Activated CD4-positive, alpha-beta T cell treated with anti-CD3 and anti-CD28 coated beads for 4 hours (primary cell): Measurements from ENCODE around the gene SPAG5.

Source experiments
- DNase-seq, 2 donors: peaks; one replicate each; pipeline ENCODE4 v3.0.0-alpha.2; 2020

The SPAG5 gene

DNA sequence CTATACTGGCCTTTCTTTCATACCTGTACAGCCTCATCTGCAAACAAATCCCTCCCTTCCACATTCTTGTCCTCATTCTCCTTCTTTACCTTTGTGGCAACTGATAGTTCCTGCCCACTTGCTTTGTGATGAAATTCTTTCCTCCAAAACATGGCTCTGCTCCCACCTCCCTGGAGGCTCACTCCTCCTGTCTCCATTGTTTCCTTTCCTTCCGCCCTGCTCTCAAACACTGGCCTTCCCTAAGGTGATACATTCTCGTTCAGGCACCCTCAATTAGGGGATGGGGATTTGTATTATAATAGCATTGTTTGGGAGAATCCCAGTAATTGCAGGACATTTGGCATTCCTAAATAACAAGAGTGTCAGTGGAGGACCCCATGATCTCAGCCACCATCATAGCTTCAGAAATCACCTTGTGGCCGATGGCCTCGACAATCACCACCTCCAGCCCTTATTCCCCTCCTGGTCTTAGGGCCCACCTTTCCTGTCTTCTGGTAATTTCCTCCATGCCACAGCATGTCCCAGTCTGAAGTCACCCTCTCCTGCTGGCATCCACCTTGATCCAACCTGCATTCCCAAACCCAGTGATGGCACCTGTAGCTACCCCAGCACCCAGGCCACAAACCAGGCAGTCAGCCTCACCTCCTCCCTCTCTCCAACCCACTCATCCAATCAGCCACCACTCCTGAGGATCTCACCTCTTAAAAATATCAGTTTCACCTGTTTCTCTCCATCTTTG, 54.3 kb downstream of the SPAG5 start:
- no peak for DNase-seq

DNA sequence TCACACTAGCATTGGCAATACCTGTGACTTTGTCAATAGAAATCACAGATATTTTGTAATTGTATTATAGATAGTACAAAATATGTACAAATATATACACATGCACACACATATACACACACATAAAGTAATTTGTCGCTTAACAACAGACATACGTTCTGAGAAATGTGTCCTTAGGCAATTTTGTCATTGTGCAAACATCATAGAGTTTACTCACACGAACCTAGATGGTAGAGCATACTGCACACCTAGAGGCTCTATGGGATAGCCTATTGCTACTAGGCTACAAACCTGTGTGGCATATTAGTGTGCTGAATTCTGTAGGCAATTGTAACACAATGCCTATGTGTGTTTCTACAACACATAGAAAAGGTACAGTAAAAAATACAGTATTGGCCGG, 57.4 kb downstream of the SPAG5 start:
- no peak for DNase-seq

DNA sequence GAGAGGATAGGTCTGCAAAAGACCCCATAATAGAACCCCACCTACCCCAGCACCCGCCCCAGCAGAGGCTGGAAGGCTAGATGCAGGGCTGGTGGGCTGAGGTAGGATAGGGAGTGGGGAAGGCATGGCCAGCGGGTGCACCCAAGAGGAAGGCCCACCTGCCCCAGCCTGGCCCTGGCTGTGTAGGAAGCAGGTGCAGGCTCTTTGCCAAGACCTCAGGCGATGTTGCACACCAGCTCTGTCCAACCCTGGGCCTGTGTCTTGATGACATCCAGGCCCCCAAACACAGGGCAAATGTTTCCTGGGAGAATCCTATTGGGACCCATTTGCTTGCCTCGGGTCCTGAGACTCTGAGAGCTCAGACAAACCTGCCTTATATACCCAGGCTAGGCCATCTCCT, 58.6 kb downstream of the SPAG5 start:
- no peak for DNase-seq

DNA sequence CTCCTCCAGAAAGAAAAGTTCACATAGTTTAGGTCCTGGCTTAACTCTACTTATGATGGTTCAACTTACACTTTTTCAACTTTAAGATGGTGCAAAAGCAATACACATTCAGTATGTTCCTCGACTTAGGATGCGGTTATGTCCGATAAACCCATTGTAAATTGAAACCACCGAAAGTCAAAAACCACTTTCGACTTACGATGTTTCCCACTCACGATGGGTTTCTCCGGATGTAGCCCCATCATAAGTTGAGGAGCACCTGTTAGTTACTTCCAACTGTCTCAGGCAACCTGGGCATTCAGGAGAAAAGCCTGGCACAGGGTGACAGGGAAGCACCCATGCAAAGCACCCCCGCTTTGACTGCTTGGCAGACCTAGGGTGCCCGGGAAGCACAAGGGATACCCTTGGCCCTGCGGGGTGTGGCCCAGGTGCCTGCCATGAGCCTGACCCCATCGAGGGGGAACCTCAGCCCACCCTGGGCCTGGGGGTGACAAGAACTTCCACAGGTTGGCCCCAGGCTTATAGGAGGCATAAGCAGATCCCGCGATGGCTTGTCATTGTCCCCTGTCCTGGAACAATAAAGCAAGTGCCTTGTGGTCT, 60.4 kb downstream of the SPAG5 start:
- DNase-seq = no peak

DNA sequence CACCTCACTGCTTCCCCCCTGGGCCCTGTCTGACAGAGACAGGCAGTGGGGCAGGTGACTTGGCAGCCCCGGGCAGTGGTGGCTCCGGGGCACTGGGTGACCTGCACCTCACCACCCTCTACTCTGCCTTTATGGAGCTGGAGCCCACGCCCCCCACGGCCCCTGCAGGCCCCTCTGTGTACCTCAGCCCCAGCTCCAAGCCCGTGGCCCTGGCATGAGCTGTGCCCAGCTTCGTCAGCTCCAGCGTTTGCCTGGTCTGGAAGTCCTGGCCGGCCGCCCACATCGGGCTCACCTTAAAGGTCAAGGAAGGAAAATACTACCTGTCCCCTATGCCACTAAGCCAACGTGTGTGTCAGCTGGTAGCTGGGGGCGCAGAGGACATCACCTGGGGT, 61.6 kb downstream of the SPAG5 start:
- no peak for DNase-seq

DNA sequence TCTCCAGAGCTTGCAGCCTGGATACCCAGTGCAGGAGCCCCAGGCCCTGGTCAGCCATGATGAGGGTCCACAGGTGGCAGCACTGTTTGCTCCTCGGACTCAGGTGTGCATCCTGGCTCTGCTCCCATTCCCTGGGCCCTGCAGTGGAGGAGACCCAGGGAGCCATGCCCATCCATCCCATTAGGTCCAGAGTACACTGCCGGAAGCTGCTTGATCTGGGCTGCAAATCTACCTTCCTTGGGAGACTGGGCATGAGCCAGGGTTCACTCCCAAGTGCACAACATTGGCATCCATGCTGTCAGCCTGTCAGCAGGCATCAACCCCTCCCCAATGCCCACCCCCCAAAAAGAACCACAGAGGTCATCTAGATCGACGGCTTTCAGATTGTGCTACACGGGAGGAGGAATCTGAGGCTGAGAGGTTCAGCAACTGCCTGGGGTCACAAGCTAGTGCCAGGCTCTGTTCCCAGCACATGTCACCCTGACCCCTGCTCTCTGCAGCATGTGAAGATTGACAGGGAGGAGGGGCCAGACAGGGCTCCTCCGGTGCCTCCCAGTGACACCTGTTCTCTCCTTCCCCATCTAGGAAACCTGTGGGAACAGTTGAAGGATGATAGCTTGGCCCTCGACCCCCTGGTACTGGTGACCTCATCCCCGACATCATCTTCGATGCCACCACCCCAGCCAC, 62.1 kb downstream of the SPAG5 start:
- no peak for DNase-seq

DNA sequence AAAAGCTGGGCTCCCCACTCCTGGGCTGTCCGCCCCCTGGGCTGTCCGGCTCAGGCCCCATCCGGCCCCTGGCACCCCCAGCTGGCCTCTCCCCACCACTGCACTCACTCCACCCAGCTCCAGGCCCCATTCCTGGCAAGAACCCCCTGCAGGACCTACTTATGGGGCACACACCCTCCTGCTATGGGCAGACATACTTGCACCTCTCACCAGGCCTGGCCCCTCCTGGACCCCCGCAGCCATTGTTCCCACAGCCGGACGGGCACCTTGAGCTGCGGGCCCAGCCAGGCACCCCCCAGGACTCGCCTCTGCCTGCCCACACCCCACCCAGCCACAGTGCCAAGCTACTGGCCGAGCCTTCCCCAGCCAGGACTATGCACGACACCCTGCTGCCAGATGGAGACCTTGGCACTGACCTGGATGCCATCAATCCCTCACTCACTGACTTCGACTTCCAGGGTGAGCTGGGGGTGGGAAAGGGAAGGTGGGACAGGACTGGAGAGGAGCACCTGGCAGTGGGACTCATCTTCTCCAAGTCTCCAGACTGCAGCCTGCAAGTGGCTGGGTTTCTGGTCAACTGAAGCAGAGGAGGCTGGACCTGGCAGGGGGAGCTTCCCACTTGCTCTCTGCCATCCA, 64.0 kb downstream of the SPAG5 start:
- no peak for DNase-seq

DNA sequence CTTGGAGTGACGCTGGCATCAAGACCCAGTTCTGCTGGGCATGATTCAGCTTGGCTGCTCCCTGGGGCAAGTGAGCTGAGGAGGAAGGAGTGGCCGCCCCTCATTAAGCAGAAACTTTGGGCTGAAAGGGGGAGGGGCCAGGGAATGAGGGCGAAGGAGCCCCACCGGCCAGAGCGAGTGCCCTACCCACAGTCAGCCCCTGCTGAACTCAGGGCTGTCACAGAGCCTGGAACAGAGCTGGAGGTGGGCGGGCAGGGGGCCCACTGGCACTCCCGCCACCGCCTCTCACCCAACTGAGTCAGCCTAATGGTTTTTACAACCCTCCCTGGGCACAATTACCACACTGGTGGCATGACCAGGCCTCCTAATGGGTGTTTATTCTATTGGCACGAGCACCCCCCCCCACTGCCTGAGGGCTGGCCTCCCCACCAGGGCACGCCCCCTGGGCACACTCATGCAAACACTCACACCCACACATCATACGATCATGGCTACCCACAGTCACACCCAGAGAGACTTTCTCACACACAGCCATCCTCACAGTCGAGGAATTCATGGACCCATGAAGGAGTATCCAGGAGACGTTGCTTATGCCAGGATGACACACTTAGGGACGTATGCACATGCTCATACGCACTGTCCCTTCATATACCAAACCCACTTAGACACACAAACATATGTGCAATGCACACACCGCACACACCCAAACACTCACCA, 65.6 kb downstream of the SPAG5 start:
- DNase-seq = no peak

DNA sequence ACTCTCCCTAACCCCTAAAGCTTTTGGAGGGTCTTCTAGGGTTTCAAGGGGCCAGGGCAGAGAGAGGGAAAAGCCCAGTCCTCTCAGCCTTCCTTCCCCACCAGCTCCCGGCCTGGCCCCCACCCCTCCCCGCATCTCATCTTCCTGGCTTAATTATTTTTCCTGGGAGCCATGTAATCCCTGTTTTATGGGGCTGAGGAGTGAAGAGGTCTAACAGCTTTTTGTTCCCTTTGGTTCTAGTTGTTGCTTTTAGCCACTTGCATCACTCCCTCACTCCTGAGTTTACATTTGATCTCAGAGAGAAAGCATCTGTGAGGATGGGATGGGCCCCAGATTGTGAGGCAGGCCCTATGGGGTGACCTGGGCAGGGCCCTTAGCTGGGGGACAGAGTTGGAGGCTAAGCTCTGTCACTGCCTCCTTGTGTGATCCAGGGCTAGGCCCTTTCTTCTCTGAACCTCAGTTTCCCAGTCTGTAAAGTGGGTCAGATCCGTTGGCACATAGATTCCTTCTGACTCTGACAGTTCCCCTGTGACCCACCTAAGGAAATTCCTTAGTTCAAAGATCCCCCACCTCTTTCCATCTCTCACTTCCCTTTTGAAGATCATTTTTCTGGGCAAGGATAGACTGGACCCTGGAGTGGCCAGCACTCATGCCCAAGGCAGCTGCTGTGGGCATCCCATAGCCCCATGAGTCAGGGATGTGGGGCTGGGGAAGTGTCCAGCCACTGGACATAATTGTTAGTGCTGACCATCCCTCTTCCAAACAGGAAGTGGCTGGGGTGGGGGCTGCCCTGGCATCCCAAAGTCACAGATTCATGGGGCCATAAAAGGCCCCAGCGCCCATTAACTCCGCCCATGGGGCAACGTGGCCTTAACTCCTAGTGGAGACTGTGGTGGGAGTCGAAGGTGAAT, 66.5 kb downstream of the SPAG5 start:
- no peak for DNase-seq

DNA sequence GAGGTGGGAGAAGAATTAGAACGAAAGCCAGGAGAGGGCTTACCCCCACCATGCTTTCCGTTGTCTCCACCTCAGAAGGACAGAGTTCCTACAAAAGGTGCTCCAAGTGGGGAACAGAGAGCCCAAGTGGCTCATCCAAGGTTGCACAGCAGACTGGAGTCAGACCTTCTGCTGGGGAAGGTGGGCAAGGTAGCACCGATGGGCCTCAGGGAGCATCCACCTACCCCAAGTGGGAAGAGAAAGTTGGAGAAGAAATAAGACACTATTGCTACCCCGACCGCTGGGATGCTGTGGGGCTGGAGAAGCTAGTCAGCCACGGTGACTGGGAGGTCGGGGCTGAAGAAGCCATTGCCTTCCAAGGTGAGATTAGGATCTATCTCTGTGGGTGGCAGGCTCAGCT, 67.9 kb downstream of the SPAG5 start:
- no peak for DNase-seq

DNA sequence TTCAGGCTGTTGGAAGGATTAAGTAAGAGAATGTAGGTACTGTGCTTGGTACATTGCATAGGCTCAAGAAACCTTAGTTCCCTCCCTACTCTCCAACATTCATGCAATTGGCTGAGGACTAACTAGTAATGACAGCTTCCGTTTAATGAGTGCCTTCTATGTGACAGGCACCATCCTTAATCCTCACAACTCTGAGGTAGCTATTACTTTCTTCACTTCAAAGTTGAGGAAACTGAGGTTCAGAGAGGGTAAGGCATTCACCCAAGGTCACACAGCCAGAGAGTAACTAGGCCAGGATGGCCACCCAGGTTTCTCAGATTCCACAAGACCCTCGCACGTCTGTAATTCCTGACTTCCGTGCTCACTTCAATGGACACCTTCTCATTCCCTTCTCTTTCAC, 68.6 kb downstream of the SPAG5 start:
- DNase-seq = no peak

DNA sequence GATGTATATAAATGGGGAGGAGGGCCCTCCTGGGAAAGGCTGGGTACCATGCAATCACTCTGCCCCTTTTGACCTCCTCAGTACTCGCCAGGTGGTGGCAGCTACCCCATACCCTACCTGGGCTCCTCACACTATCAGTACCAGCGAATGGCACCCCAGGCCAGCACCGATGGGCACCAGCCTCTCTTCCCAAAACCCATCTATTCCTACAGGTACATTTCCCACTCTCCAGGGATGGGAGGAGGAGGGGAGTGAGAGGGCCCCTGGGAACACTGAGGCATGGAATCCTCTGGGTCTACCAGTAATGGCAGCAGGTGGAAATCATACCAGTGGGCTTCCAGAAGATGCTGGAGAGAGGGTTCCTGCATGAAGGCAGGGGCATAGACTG, 69.8 kb downstream of the SPAG5 start:
- DNase-seq = no peak

DNA sequence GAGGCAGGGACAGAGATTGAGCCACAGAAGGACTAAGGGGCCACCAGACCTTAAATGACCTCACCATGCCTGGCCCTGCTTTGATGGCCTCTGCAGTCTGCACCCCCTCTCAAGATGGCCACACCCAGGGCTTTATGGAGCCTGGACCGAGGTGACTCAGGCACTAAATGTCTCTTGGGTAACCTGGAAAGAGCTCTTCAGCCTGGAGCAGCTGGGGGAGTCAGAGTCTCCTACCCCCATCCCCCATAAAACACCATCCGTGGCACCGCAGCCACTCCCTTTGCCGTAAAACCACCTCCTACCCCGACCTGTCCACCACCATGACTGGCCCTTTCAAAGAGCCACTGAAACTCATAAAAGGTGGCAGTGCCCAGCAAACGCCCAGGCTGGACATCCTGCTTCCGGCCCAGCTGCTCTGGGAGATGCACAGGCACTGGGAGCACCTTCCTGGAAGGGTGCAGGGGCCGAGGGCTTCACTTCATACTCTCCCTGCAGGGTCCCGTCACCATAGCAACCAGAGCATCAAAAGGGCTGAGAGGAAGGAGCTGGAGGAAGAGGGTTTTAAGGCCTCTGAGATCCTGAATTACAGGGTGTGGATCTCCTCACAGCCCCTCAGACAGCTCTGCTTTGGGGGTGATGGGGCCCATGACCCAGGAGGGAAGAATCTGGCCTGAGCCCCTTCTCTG, 70.4 kb downstream of the SPAG5 start:
- no peak for DNase-seq

DNA sequence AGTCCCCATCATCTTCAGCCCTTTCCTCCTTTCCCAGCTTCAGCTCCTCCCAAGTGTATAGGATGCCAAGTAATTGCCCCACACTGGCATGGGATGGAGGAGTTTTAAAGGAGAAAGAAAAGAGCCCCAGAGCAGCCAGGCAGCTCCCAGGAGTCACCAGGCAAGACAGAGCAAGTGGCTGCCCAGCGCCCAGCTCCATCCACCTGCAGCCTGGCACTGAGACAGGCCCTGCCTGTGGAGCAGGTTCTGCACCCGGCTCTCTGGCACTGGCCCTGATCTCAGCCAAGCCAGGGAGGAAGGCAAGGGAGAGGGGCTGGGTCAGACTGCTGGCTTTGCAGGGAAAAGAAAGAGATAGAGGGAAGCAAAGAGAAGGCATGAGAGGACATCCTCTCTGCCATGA, 71.0 kb downstream of the SPAG5 start:
- DNase-seq = no peak
